CD4-positive, alpha-beta T cell treated with Interleukin-4 for 1 hour (primary cell): Measurements from ENCODE around the gene UQCRHL.
"Not testable (repeated sequence)": the region's sequence is repeated elsewhere in the genome, so short reads cannot be mapped to it uniquely, and the experiment has no call there.

Experiments
- DNase-seq, 2 donors: peaks; one replicate each; pipeline ENCODE4 v3.0.0-alpha.2; 2020 to 2022

Gene UQCRHL

DNA sequence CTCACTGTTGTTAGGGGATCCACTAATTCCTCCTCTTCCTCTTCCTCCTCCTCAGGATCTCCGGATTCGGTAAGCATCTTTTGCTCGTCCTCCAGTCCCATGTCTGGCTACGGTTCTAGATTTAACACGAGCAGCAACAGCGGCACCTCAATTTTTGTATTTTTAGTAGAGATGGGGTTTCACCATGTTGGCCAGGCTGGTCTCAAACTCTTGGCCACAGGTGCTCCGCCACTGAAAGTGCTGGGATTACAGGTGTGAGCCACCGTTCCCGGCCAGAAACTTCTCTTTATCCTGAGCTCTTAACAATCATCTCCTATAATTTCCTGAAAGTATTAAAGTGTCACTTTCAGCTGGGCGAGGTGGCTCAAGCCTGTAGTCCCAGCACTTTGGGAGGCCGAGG lies at the start of gene UQCRHL:
UQCRHL (minus strand) TSS at position 101 of the 400 bp plus-strand sequence; CDS start at position 101, 0 bp downstream.
- DNase-seq = not testable (repeated sequence)

DNA sequence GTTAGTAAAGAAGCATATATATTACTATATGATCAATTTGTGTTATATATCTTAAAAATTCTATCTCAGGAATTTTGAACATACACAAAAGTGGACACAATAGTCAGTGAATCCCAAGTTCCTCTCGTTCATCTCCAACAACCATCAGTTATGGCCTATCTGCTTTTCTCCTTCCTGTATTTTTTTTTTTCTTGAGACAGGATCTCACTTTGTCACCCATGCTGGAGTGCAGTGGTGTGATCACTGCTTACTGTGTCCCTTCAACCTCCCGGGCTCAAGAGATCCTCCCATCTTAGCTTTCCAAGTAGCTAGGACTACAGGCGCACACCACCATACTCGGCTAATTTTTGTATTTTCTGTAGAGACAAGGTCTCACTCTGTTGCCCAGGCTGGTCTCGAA lies 49.4 kb upstream of the UQCRHL start:
- DNase-seq = no peak

DNA sequence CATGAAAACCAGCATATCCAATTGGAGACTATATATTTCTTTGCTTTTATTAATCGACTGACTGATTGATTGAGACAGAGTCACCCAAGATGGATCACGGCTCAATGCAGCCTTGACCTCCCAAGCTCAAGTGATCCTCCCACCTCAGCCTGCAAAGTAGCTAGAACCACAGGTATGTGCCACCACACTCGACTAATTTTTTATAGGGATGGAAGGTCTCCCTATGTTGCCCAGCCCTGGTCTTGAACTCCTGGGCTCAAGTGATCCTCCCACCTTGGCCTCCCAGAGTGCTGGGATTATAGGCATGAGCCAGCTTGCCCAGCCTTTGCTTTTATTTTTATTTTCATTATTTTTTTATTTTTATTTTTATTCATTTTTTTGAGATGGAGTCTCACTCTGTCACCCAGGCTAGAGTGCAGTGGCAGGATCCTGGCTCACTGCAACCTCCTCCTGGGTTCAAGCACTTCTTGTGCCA lies 45.4 kb upstream of the UQCRHL start:
- DNase-seq = no peak

DNA sequence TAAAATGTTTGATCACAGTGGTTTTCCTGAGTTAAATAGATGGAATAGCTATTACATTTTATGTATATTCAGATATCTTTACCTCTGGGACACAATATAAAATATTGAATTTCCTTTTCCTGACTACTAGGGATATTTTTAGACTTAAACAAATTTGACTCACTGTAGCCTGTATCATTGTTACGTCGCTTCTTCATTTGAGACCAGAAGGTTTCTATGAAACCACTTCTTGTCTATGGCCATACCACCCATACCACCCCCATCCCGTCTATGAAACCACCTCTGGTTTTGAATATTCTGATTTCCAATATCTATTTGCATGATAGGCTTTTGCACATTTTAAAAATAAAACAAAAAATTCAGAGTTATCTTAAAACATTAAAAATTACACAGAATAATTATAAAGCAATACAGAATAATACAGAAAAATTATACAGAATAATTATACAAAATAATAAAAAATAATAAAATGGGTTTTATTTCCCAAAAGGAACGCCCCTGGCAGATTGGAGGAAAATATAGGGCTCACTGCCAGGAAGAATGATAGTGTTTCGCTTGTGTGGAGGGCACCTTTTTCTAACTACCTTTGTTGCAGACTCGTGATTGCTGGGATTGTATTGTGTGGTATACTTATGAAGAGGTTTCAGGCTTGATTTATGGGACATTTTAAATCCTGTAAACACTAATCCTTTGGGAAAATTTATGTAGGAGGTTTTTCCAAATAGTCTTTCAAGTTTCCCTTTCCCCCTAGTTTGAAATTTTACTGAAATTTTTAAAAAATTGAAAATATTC lies 44.8 kb upstream of the UQCRHL start:
- no peak for DNase-seq

DNA sequence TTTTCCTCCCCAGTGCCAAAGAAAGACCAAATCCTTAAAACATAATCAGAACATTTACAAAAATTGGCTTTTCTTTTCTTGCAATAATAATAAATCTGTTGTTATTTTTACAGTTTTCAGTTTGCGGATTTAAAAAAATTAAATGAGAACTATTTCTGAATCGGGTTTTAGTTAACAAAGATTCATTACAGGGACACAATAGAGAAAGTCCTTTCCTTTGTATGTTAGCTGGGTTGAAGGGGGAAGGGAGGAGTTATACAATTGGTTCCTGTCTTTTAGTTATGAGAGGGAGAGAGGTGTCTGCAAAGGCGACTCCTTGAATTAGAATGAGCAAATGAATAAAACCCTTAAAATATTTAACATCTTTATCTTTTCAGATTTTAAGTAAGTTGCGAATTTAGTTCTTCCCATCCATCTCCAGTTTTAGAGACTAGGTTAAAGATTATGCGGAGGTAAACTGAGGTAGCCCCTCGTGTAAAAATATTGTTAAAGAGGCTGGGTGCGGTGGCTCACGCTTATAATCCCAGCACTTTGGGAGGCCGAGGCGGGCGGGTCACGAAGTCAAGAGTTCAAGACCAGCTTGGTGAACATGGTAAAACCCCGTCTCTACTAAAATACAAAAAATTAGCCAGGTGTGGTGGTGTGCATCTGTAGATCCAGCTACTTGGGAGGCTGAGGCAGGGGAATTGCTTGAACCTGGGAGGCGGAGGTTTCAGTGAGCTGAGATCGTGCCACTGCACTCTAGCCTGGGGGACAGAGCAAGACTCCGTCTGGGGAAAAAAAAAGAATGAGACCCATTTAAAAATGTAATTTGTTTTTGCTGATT lies 44.0 kb upstream of the UQCRHL start:
- no peak for DNase-seq

DNA sequence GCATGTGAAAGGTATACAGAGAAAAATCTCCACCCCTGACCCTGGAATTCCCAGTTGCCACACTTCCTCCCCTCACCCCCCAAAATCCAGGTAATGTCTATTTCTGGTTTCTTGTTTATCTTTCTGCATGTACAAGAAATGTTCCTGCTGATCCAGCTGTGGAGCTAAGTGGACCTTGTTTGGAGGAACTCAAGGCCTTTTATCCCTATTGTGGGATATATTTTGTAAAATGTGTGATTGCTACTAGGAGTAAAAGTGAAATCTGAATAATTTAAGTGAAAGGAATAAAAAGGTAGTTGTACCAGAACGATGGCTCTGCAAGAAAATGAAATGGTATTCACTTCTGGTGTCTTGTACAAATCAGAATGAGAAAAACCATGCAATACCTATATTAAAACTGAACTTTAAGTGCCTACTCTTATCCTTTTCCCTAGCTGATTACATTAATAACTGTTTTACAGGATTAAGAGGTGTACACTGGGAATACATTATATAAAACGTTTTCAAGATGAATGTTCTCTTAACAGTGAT lies 43.1 kb upstream of the UQCRHL start:
- no peak for DNase-seq

DNA sequence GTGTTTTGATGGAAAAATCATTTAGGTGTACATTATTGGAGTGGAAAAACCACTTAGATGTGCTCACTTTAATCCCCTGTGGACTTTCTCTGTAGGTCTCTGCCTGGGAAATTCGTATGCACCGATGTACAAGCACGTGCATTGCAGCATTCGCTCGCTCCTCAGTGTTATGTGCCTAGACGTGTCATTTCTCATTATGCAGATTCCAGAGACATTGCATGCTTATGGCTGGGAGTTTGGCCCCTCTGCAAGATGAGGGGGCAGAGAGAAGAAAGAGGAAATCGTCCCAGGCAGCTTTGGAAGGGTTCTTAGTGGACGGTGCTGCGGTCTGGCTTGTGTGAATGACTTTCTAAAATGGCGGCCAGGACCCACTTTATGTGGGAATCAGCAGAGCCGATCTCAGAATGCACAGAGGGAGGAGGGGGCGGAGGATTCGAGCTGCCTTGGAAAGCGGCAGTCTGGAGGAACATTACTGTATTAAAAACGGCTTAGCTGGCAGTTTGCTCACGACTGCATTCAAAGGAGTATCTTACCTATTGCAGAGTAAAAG lies 42.4 kb upstream of the UQCRHL start:
- peak; percentile 17 to 32 for DNase-seq

DNA sequence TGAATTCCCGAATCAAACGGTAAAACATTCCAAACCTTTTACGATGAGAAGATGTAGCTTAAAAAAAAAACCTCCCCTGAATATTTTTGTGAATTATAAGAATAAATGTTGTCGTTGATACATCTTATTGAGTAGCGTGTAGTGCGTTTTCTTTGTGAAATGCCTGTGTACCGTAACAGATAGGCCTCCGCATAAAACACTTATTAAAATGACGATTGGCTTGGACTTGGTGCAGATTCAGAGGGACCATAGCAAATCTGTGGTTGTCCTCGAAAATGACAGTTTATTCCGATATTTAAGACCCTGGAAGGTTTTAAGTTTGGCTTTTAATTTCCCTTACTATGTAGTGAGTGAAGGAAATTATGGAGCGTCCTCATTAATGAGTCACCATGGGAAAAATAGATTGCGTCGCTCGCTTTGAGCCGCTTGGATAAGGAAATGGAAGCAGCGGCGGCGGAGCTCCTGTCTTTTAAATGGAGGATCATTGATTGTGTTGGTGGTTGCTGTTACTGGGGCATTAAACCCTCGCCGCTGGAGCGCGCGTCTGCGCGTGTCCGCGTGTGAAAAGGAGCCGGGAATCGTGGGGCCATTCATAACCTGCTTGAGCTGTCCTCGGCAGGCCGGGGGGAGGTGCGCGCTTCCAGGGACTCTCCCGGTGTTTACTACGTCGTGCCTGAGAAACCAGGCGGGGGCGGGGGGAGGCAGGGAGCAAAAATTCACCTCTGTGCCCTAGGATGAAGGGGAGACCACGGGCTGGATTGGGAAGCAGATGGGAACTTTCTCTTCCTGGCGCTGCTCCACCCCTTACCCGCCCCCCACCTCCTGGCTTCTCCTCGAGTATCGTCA lies 41.7 kb upstream of the UQCRHL start:
- peak; percentile 75 to 76 for DNase-seq

DNA sequence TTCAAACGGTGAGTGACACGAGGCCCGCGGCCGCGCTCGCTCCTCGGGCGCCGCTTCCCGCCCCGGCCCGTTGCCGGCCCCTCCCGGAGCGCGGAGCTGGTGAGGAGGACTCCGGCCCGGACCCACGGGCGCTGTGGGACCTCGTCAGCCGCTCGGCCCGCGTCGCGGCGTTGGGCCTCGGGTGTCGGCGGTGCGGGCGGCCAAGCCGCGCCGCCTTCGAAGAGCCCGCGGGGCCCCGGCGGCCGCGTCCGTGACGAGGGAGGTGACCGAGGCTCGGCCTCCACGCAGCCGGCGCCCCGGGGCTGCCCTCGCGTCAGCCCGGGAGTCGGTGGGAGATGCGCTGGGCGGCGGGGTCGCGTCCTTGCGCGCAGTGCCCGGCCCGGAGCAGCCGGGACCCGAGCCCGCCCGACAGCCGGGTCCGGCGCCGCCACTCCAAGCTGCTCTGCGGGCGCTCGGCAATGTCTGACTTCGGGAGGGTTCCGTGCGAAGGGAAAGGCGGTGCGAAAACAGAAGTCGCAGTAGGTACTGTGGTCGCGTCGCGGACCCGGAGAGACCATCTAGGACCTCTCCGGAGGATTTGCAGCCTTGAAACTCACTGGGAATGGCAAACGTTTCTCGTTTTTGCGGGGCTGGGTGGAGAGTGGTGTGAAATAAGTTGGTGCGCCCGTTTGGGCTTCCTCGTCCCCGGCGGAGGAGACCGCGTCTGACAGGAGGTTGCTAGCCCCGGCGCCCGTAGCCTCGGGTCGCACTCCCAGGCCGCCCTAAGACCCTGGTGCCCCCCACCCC lies 40.9 kb upstream of the UQCRHL start:
- DNase-seq = peak; percentile 45 to 50

DNA sequence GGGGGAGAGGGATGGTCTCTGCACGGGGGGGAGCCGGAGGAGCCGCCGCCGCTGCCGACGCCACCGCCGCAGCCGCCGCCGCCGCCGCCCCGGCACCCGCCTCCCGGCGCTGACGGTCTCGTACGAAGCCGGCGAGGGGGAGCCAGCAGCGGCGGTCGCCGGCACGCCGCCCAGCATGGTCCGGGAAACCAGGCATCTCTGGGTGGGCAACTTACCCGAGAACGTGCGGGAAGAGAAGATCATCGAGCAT lies 40.4 kb upstream of the UQCRHL start:
- DNase-seq = no peak

DNA sequence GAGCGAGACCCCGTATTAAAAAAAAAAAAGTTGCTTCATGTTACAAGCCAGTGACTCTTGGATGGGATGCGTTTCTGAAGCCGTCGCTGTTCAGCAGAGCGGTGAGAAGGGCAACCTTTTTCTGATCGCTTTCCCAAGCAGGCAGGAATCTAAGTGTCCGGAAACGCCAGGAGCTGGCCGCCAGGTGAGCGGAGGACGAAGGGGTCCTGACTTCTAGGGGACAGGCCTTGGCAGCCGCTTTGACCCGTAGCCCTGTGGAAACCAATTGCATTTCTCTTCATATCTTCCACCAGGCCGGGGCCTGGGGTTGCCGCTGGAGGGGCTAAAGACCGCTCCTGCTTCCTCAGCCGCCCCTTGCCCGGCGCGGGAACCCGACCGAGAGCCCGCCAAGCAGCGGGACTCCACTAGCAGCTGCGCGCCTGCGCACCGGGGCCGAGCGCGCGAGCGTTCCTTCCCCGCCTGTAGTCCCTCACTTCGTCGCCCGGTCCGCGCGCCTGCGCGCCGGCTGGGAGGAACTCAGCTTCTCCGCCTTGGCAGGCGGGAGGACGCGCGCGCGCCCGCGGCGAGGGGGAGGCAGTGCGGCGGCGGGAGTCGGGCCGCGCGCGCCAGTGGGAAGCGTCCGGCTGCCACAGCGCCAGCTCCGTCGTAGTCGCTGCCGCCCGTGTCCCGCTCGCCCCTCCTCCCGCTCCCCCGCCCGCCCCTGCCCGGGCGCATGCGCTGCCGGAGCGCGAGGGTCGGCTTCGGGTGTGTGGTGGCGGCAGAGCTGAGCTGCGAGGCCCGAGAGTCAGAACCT lies 39.8 kb upstream of the UQCRHL start, which contains the start of gene SPEN:
SPEN (plus strand) TSS at position 608 of the 793 bp plus-strand sequence. CDS start 361 bp downstream, outside the sequence.
- peak; percentile 98 for DNase-seq

DNA sequence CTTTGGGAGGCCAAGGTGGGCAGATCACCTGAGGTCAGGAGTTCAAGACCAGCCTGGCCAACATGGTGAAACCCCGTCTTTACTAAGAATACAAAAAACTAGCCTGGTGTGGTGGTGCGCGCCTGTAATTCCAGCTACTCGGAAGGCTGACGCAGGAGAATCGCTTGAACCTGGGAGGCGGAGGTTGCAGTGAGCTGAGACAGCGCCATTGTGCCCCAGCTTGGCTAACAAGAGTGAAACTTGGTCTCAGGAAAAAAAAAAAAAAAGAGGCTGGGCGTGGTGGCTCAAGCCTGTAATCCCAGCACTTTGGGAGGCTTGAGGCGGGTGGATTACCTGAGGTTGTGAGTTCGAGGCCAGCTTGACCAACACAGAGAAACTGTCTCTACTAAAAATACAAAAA lies 38.6 kb upstream of the UQCRHL start:
- not testable (repeated sequence) for DNase-seq

DNA sequence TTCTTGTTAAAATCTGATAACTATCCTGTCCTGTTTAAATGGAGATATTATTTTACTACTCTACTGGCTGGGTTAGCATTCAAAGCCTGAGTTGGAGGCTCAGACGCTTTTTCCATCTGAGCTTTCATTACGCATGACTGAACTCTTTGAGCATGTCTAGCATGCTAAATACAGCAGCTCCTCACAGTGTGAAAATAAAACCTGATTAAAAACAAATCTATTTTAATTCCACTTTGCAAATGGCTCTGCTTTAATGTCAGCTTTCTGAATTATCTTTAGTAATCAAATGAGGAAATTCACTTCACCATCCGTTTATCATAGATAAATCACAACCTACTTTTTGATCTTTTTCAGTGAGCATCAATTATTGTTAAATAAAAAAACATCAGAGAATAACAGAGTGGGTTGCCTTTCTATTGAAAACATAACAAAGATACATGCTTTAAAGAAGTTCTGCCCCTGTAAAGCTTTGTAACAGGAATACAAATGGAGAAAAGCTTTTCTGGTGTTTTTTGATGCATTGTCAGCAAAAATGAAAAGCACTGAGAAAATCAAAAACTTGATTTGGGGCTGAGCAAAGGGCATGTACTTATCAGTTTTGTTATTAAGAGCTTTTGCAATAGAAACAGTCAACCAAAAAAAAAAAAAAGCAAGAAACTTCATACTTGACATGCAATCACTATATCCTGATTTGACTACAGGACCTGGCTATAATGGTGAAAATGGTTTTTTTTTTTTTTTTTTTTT lies 36.5 kb upstream of the UQCRHL start:
- DNase-seq = no peak

DNA sequence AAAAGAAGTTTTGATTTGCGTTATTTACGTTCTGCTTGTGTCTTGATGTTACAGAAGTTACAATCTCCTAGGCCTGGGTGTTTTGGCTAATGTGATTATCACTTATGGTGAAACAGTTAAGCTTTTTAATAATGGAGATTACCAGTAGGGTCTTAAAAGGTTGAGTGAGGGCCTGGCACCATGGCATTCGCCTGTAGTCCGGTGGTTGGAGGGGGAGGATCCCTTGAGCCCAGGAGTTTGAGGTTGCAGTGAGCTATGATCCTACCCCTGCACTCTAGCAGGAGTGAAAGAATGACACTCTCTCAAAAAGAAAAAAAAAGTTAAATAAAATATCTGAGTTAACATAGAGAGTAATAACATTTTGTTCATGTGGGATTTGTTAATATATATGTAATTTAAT lies 31.3 kb upstream of the UQCRHL start:
- no peak for DNase-seq

DNA sequence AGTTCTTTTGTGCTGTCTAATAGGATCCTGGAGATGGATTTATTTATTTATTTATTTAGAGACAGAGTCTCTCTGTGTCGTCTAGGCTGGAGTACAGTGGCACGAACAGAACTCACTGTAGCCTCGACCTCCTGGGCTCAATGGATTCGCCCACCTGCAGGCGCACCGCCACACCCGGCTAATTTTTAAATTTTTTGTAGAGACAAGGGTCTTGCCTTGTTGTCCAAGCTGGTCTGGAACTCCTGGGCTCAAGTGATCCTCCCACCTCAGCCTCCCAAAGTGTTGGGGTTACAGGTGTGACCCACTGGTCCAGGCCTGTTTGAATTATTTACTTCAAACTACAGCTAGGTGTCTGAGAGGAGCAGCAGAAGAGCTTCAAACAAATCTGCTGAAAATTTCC lies 30.5 kb upstream of the UQCRHL start:
- no peak for DNase-seq

DNA sequence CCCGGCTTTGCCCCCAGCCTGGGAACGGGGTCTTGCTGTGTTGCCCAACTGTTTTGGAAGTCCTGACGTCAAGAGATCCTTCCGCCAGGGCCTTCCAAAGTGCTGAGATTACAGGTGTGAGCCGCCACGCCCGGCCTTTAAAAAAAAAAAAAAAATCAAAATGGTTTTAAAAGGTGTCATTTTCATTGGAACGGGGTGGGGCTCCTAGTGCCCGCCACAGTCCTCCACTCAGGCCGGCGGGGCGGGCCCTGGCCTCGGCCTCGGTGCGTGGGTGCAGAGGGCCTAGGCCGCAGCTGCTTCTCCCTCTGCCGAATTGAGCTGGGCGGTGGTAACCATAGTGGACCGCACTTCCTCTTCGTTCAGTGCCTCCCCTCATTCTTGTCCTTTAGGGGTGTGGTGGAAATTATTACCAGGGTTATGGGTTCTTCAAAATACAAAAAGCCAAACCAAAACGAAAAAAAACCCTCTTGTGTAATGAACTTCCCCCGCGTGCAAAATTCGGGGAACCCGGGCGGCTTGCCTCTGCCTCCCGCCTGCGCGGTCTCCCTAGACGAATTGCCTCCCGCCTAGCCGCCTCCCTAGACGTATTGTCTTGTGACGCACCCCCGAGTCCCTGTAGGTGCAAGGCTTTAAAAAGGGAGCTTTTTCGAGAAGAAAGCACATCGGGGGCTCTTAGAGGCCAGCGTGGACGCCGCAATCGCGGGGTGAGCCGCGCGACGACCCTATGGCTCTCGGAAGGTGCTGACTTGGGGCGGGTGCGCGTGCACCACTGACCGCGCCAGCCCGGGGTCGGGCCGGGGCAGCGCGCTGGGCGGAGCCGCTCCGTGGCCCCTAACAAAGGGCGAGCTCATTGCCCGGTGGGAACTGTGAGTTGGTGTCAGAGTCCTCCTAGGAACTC lies 29.6 kb upstream of the UQCRHL start:
- peak; percentile 73 to 89 for DNase-seq

DNA sequence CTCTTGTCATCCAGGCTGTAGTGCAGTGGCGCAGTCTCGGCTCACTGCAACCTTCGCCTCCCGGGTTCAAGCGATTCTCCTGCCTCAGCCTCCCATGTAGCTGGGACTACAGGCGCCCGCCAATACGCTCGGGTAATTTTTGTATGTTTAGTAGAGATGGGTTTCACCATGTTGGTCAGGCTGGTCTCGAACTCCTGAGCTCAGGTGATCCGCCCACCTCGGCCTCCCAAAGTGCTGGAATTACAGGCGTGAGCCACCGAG lies 29.0 kb upstream of the UQCRHL start:
- not testable (repeated sequence) for DNase-seq

DNA sequence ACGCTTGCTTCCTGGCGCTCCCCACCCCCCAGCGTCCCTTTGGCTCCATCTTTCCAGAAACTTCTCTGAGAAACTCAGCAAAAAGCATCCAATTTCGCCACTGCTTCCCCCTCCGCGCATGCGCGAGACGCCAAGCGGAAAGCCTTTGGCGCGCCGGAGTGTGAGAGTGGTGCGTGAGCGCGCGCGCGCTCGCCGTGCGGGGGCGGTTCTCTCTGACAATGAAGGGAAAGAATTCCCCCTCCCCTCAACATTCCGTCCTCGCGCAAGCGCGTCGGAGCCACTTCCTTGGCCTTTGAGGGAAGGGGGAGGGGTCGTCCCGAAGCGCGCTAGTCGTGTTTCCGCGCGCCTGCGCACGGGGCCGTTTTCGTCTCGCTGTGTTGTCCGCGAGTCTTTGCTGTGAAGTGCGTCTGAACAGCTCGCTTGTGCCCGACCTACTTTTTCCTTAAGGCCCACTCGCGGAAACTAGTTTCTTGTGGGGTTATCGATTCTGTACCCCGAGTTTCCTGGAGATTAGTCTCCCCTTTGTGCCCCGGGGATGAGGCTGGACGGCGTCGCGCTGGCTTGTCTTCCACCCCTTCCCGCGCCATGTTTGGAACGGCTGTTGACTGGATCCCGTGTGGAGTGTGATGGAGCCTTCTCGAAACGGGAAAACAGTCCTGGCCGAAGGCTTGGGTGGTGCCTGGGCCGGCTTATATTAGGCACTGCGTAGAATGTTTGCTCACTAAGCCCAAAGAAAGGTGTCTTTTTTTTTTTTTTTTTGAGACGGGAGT lies 28.5 kb upstream of the UQCRHL start:
- DNase-seq = peak; percentile 99 to 100
